ENCODE results near the gene SARS2.
"Not testable (repeated sequence)": the region's sequence is repeated elsewhere in the genome, so short reads cannot be mapped to it uniquely, and the experiment has no call there.

The SARS2 gene

DNA sequence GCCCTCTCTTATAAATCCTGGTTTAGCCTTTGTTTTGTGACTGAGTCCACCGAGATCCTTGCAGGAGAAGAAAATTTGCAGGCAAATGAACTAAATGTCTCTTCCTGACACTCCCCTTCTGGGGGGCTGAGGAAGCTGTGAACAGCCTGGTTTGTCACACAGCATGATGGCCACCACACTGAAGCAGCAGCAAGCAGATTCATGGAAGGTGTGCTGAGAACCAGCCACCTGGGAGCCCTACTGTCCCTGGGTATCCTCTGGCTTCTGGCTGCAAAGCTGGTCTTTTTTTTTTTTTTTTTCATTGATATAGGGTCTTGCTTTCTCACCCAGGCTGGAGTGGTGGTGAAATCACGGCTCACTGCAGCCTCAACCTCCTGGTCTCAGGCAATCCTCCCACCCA is 11.4 kb upstream of the SARS2 start:
- DNase-seq (ENCODE audit: low read depth, low spot score): no peak
- TF ChIP-seq FOXP2 (optimal IDR thresholded peaks at IDR 0.05; ENCODE audit: control extremely low read depth, extremely low read length, insufficient read depth) (no peak), POLR2AphosphoS5 (IDR thresholded peaks at IDR 0.05; ENCODE audit: borderline replicate concordance, low read depth, low read length) (no peak), EZH2 (IDR thresholded peaks at IDR 0.05) (no peak)
- H3K9ac ChIP-seq (ENCODE audit: insufficient read length): no peak overlapping the region
- no peak overlapping the region for H3K4me3 ChIP-seq
- H3K9me3 ChIP-seq (ENCODE audit: low read depth, low read length): no peaks in the 10 kb centered on the region
- H3K27ac ChIP-seq: no peak overlapping the region
- H3K36me3 ChIP-seq (ENCODE audit: insufficient read depth, low read length): peaks cover 20% of the 10 kb centered on the region; the same call in 1 of the 2 replicates

DNA sequence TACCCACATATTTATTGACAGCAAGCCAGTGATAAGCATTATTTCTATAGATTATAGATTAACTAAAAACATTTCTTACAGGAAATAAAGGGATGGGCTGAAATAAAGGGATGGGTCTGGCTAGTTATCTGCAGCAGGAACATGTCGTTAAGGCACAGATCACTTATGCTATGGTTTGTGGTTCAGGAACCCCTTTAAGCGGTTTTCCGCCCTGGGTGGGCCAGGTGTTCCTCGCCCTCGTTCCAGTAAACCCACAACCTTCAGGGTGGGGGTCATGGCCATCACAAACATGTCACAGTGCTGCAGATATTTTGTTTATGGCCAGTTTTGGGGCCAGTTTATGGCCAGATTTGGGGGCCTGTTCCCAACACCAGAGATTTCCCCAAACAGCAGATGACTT is 10.9 kb upstream of the SARS2 start:
- H3K27ac ChIP-seq; DNase-seq (ENCODE audit: low read depth, low spot score); H3K9me3 ChIP-seq (ENCODE audit: low read depth, low read length); H3K4me3 ChIP-seq; H3K9ac ChIP-seq (ENCODE audit: insufficient read length): not testable (repeated sequence)
- H3K36me3 ChIP-seq (ENCODE audit: insufficient read depth, low read length): peaks cover 16% of the 10 kb centered on the region; the same call in 1 of the 2 replicates

DNA sequence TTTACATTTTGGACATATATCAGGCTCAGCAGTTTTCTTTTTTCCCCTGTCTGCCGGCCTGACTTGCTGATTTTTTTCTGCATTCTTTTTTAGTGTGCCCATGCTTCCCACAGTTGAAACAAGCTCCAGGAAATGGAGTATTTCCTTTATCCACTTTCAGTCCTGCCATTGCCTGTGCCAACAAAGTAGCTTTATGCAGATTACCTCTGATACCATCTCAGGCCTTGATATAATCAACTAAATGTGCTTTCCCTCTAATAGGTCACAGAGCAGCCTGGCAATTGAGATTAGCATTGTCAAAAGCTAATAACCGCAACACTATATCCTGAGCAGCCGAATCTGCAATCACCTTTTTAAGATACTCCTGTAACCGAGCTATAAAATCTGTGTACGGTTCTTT is 9.4 kb upstream of the SARS2 start:
- TF ChIP-seq FOXP2 (optimal IDR thresholded peaks at IDR 0.05; ENCODE audit: control extremely low read depth, extremely low read length, insufficient read depth): no peak
- TF ChIP-seq EZH2 (IDR thresholded peaks at IDR 0.05): no peak
- TF ChIP-seq POLR2AphosphoS5 (IDR thresholded peaks at IDR 0.05; ENCODE audit: borderline replicate concordance, low read depth, low read length): no peak
- H3K9ac ChIP-seq (ENCODE audit: insufficient read length): no peak overlapping the region

DNA sequence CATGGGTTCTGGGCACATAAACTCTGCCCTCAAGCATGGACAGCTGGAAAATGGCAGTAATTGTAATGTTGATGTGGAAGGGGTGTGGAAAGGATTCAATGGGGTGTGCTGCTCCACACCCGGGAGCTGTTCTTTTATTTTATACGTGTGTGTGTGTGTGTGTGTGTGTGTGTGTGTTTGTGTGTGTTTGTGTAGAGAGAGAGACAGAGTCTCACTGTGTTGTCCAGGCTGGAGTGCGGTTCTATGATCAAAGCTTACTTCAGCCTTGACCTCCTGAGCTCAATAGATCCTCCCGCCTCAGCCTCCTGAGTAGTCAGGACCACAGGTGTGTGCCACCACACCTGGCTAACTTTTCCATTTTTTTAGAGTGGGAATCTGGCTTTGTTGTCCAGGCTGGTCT is 3.0 kb upstream of the SARS2 start:
- Histone ChIP-seq H3K36me3 (ENCODE audit: insufficient read depth, low read length) (peaks cover 26% of the 10 kb centered on the region), H3K9me3 (ENCODE audit: low read depth, low read length) (no peaks in the 10 kb centered on the region), H3K9ac (ENCODE audit: insufficient read length) (no peak overlapping the region), H3K4me3 (no peak overlapping the region), H3K27ac (no peak overlapping the region)
- TF ChIP-seq FOXP2 (optimal IDR thresholded peaks at IDR 0.05; ENCODE audit: control extremely low read depth, extremely low read length, insufficient read depth): no peak
- no peak for TF ChIP-seq POLR2AphosphoS5 (IDR thresholded peaks at IDR 0.05; ENCODE audit: borderline replicate concordance, low read depth, low read length)
- no peak for TF ChIP-seq EZH2 (IDR thresholded peaks at IDR 0.05)
- no peak for DNase-seq (ENCODE audit: low read depth, low spot score)

More for the DNA sequence above, 9.4 kb upstream of the SARS2 start:
- H3K27ac ChIP-seq: peak overlapping the region; percentile 1; the same call in 1 of the 2 replicates
- DNase-seq (ENCODE audit: low read depth, low spot score): no peak
- no peaks in the 10 kb centered on the region for H3K9me3 ChIP-seq (ENCODE audit: low read depth, low read length)
- peaks cover 8% of the 10 kb centered on the region; the same call in 1 of the 2 replicates for H3K36me3 ChIP-seq (ENCODE audit: insufficient read depth, low read length)
- no peak overlapping the region for H3K4me3 ChIP-seq

DNA sequence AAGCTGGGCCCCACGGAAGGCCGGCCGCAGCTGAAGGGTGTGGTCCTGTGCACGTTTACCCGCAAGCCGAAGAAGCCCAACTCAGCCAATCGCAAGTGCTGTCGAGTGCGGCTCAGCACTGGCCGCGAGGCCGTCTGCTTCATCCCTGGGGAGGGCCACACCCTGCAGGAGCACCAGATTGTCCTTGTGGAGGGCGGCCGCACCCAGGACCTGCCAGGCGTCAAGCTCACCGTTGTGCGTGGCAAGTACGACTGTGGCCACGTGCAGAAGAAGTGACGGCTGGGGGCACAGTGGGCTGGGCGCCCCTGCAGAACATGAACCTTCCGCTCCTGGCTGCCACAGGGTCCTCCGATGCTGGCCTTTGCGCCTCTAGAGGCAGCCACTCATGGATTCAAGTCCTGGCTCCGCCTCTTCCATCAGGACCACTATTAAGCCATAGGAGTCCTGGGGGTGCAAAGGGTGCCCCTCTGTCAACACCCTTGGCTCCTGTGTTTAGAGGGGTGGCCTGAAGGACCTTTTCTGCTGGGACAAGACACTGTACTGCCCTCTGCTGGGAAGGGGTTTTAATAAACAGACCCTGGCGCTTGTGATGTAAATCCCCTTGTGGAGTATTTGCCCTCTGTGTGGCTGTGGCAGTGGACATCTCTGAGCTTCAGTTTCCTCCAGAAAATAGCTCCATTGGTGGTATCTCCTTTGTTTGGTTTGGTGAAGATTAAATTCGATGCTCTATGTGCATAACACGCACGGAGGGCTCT is 2.0 kb upstream of the SARS2 start:
- Histone ChIP-seq H3K36me3 (ENCODE audit: insufficient read depth, low read length) (peaks cover 26% of the 10 kb centered on the region), H3K4me3 (no peak overlapping the region), H3K9ac (ENCODE audit: insufficient read length) (no peak overlapping the region), H3K27ac (no peak overlapping the region), H3K9me3 (ENCODE audit: low read depth, low read length) (no peaks in the 10 kb centered on the region)
- no peak for DNase-seq (ENCODE audit: low read depth, low spot score)
- no peak for TF ChIP-seq POLR2AphosphoS5 (IDR thresholded peaks at IDR 0.05; ENCODE audit: borderline replicate concordance, low read depth, low read length)
- no peak for TF ChIP-seq FOXP2 (optimal IDR thresholded peaks at IDR 0.05; ENCODE audit: control extremely low read depth, extremely low read length, insufficient read depth)
- TF ChIP-seq EZH2 (IDR thresholded peaks at IDR 0.05): no peak

DNA sequence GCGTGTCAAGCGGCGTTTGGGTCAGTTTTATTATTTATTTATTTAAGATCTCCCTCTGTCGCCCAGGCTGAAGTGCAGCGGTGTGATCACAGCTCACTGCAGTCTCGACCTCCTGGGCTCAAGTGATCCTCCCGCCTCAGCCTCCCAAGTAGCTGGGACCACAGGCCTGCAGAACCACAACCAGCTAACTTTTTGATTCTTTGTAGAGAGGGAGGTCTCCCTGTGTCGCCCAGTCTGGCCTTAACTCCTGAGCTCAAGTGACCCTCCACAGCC is 894 bp upstream of the SARS2 start:
- DNase-seq (ENCODE audit: low read depth, low spot score): no peak
- Histone ChIP-seq H3K9me3 (ENCODE audit: low read depth, low read length) (no peaks in the 10 kb centered on the region), H3K9ac (ENCODE audit: insufficient read length) (peak overlapping the region; percentile 96), H3K36me3 (ENCODE audit: insufficient read depth, low read length) (peaks cover 26% of the 10 kb centered on the region), H3K4me3 (peak overlapping the region; percentile 86), H3K27ac (no peak overlapping the region; the same call in 1 of the 2 replicates)
- TF ChIP-seq POLR2AphosphoS5 (IDR thresholded peaks at IDR 0.05; ENCODE audit: borderline replicate concordance, low read depth, low read length) (no peak), FOXP2 (optimal IDR thresholded peaks at IDR 0.05; ENCODE audit: control extremely low read depth, extremely low read length, insufficient read depth) (no peak), EZH2 (IDR thresholded peaks at IDR 0.05) (no peak)

DNA sequence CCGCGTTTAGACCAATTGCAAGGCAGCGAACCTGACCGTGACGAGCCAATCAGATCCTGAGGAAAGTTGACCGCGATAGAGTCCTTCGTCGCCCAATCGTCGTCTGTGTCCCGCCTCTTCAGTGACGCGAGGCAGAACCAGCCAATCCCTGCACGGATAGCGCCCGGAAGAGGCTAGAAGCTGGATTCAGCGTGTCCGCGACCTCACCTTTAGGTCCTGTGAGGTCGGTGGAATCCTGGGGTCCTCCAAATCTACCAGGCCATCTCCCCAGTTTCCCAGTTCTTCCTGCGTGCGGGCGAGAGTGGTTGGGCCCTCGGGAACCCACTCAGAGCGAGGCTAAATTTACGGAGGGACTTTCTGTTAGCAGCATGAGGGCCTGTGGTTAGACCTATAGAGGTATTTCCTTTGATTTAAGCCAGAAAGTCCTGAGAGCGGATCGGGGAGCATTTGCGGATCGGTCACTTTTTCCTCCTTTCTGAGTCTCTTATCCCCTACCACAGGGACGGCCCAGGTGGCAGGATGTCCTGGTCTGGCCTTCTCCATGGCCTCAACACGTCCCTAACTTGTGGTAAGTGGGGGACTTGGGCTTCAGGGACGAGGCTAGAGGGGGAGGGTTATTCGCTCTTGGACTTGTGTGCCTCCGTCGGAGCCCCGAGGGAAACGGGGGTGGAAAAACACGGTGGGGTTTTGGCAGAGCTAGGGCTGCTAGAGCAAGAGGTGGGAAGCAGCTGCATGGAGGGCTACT is 385 bp upstream of the SARS2 start, which contains the start of gene MRPS12:
MRPS12 (plus strand) TSS at position 169 of the 745 bp plus-strand sequence; CDS start at position 520, 351 bp downstream.
- DNase-seq (ENCODE audit: low read depth, low spot score): peak; percentile 98
- peak within 1 kb of the TSS; percentile 86 for H3K4me3 ChIP-seq
- H3K9me3 ChIP-seq (ENCODE audit: low read depth, low read length): no peaks in the 10 kb centered on the region
- peak within 1 kb of the TSS; percentile 94 for H3K27ac ChIP-seq
- TF ChIP-seq FOXP2 (optimal IDR thresholded peaks at IDR 0.05; ENCODE audit: control extremely low read depth, extremely low read length, insufficient read depth) (no peak), EZH2 (IDR thresholded peaks at IDR 0.05) (no peak), POLR2AphosphoS5 (IDR thresholded peaks at IDR 0.05; ENCODE audit: borderline replicate concordance, low read depth, low read length) (peak; percentile 93)
- peak within 1 kb of the TSS; percentile 96 for H3K9ac ChIP-seq (ENCODE audit: insufficient read length)
- peaks cover 26% of the 10 kb centered on the region for H3K36me3 ChIP-seq (ENCODE audit: insufficient read depth, low read length)

DNA sequence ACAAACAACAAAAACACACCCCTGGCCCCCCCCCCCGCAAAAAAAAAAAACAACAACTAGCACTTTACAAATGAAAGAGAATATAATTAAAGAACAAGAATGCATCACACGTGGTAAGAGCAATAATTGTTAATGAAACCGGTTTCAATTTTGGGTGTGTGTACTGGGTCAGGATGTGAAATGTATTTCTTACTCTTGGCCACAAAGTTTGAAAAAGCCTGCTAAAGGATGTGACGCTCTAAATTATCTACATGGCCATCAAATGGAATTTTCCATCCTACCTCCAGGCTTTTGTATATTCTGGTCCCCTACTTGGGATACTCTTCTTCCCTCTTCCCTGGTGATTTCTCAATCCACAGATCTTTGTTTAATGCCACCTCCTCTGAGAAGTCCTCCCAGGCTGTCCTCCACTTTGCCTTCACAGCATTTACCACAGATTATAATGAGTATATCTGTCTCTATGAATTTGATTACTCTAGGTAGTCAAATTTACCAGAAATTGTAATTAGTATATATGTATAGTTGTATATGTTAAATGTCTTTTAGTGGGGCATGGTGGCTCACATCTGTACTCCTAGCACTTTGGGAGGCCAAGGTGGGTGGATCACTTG is 2.1 kb downstream of the SARS2 start:
- Histone ChIP-seq H3K4me3 (no peak overlapping the region), H3K9me3 (ENCODE audit: low read depth, low read length) (no peaks in the 10 kb centered on the region), H3K36me3 (ENCODE audit: insufficient read depth, low read length) (peaks cover 33% of the 10 kb centered on the region), H3K27ac (no peak overlapping the region), H3K9ac (ENCODE audit: insufficient read length) (no peak overlapping the region)
- TF ChIP-seq FOXP2 (optimal IDR thresholded peaks at IDR 0.05; ENCODE audit: control extremely low read depth, extremely low read length, insufficient read depth): no peak
- no peak for TF ChIP-seq POLR2AphosphoS5 (IDR thresholded peaks at IDR 0.05; ENCODE audit: borderline replicate concordance, low read depth, low read length)
- no peak for TF ChIP-seq EZH2 (IDR thresholded peaks at IDR 0.05)
- DNase-seq (ENCODE audit: low read depth, low spot score): no peak
